GM12878 (cell line): ENCODE data around the gene EIF4H. TPM values are rescaled to one million over a fixed set of nuclear protein-coding genes. Genes with fewer than 3 reads are reported as not detected.

Experiments used
- ATAC-seq: fragments of 200-7000 bp; cut with Tn5 transposase; 3 replicates; pipeline ENCODE4 v1.9.1; 2020; ENCODE audit warnings: mild to moderate bottlenecking, moderate library complexity
- BruUV-seq: library from RNA; stranded (reverse); fragments of 400-500 nt; replicated peaks from 2 replicates; lab custom pipeline; 2021; lab: Mats Ljungman, UMichigan
- CTCF ChIA-PET: fragments of 300-600 bp; sonication (Branson Sonifier 250); formaldehyde crosslinking; extraction: SDS; loops from one replicate; lab custom pipeline; 2021; ENCODE audit warnings: inconsistent platforms; lab: Yijun Ruan, JAX
- POLR2A ChIA-PET: fragments of 350-600 bp; formaldehyde crosslinking; extraction: SDS; loops from one replicate; lab custom pipeline; 2021; ENCODE audit warnings: inconsistent platforms; lab: Charles Lee
- RAD21 ChIA-PET: fragments of 300-600 bp; sonication (Branson Sonifier 250); formaldehyde crosslinking; loops from one replicate; lab custom pipeline; 2023; ENCODE audit warnings: antibody characterized with exemption; ENCODE audit not compliant: unreplicated experiment; lab: Charles Lee
- SMC1A ChIA-PET: fragments of 300-600 bp; sonication (Branson Sonifier 250); formaldehyde crosslinking; loops from one replicate; lab custom pipeline; 2023; ENCODE audit not compliant: unreplicated experiment, uncharacterized antibody; lab: Charles Lee
- DNase-seq: peaks from one replicate; pipeline ENCODE4 v3.0.0-alpha.2; 2011; ENCODE audit warnings: low read depth, low spot score
- FAIRE-seq: peaks from 3 replicates; lab custom pipeline; 2011; peaks lifted over from hg19 to GRCh38; lab: Jason Lieb, UNC
- H2AFZ ChIP-seq: 2 replicates; pipeline ENCODE4 v1.6.0; 2011; ENCODE audit warnings: low read depth, low read length, control low read depth; ENCODE audit not compliant: control insufficient read depth
- H3K27ac ChIP-seq: 2 replicates; pipeline ENCODE4 v1.5.1; 2011; ENCODE audit warnings: control low read depth; ENCODE audit not compliant: control insufficient read depth, insufficient read depth
- H3K27me3 ChIP-seq, 2 experiments: replicated peaks in 1 of 2; 2 replicates each; pipeline versions ENCODE4 v1.6.0 to v1.6.1; 2011; ENCODE audit warnings: low read length in 1 of 2; ENCODE audit not compliant: control insufficient read depth in 2 of 2, insufficient read depth in 2 of 2
- H3K36me3 ChIP-seq, 2 experiments: 2 replicates each; pipeline ENCODE4 v1.5.1; 2011; ENCODE audit warnings: low read length in 1 of 2; ENCODE audit not compliant: control insufficient read depth in 2 of 2, insufficient read depth in 2 of 2
- H3K4me1 ChIP-seq: 2 replicates; pipeline ENCODE4 v1.6.1; 2011; ENCODE audit warnings: mild to moderate bottlenecking, low read length, moderate library complexity, mixed read lengths; ENCODE audit not compliant: control insufficient read depth, insufficient read depth
- H3K4me2 ChIP-seq: 2 replicates; pipeline ENCODE4 v1.6.0; 2011; ENCODE audit warnings: control low read depth; ENCODE audit not compliant: control insufficient read depth, insufficient read depth
- H3K4me3 ChIP-seq: fragments of 200-600 bp; sonication (generic); 2 replicates; pipeline ENCODE4 v1.5.1; 2016
- H3K79me2 ChIP-seq: 2 replicates; pipeline ENCODE4 v1.6.0; 2011; ENCODE audit warnings: low read length; ENCODE audit not compliant: control insufficient read depth, insufficient read depth
- H3K9ac ChIP-seq: 2 replicates; pipeline ENCODE4 v1.8.0; 2011; ENCODE audit warnings: low read length, control low read depth, mixed read lengths; ENCODE audit not compliant: control insufficient read depth, insufficient read depth
- H3K9me3 ChIP-seq: replicated peaks from 3 replicates; pipeline ENCODE4 v1.5.1; 2011; ENCODE audit warnings: mild to moderate bottlenecking, low read length; ENCODE audit not compliant: control insufficient read depth, insufficient read depth
- H4K20me1 ChIP-seq: 2 replicates; pipeline ENCODE4 v1.6.0; 2011; ENCODE audit not compliant: control insufficient read depth, insufficient read depth
- BHLHE40 ChIP-seq, 2 experiments: fragments of 450-650 bp in 1 of 2; IDR thresholded peaks; 2 replicates each; pipeline ENCODE4 v1.6.1; 2011 to 2017; ENCODE audit warnings: low read depth in 2 of 2, borderline replicate concordance in 1 of 2, improper control_type of control experiment in 1 of 2, low read length in 1 of 2, mild to moderate bottlenecking in 1 of 2
- CTCF ChIP-seq, 3 experiments: IDR thresholded peaks in 2 of 3; conservative IDR thresholded peaks in 1 of 3; 2 replicates each; pipeline ENCODE4 v1.5.1; 2011; ENCODE audit warnings: low read depth in 3 of 3, low read length in 3 of 3, mild to moderate bottlenecking in 3 of 3, control low read depth in 2 of 3, moderate library complexity in 2 of 3, inconsistent platforms in 1 of 3, mixed read lengths in 1 of 3; ENCODE audit not compliant: control insufficient read depth in 2 of 3, insufficient read depth in 1 of 3; ENCODE audit errors: extremely low read depth in 1 of 3
- GABPA ChIP-seq: IDR thresholded peaks from 2 replicates; pipeline ENCODE4 v1.6.1; 2014; ENCODE audit warnings: antibody characterized with exemption, low read depth, mild to moderate bottlenecking, inconsistent platforms
- IKZF2 ChIP-seq, 2 experiments: fragments of 450-650 bp; IDR thresholded peaks; 2 replicates each; pipeline ENCODE4 v1.6.1; 2017; ENCODE audit warnings: mild to moderate bottlenecking in 2 of 2, moderate library complexity in 2 of 2
- IRF5 ChIP-seq: fragments of 450-650 bp; IDR thresholded peaks from 2 replicates; pipeline ENCODE4 v1.6.1; 2017; ENCODE audit warnings: borderline replicate concordance
- KLF5 ChIP-seq: fragments of 450-650 bp; IDR thresholded peaks from 2 replicates; pipeline ENCODE4 v1.6.1; 2014; ENCODE audit warnings: mild to moderate bottlenecking; ENCODE audit not compliant: partially characterized antibody
- MAX ChIP-seq: IDR thresholded peaks from 2 replicates; pipeline ENCODE4 v1.6.1; 2012; ENCODE audit warnings: low read depth, low read length, improper control_type of control experiment
- POLR2AphosphoS2 ChIP-seq: IDR thresholded peaks from 2 replicates; pipeline ENCODE4 v1.6.1; 2011; ENCODE audit warnings: low read depth, mild to moderate bottlenecking, low read length, improper control_type of control experiment, moderate library complexity
- RAD21 ChIP-seq: IDR thresholded peaks from 2 replicates; pipeline ENCODE4 v1.6.1; 2011; ENCODE audit warnings: mild to moderate bottlenecking, low read depth, low read length, moderate library complexity; ENCODE audit not compliant: insufficient read depth
- RUNX3 ChIP-seq: IDR thresholded peaks from 2 replicates; pipeline ENCODE4 v1.6.1; 2012; ENCODE audit warnings: low read length, inconsistent platforms
- SMAD1 ChIP-seq: fragments of 450-650 bp; IDR thresholded peaks from 2 replicates; pipeline ENCODE4 v1.6.1; 2018; ENCODE audit warnings: mild to moderate bottlenecking, low read depth; ENCODE audit not compliant: partially characterized antibody
- SMC3 ChIP-seq: IDR thresholded peaks from 2 replicates; pipeline ENCODE4 v1.6.1; 2011; ENCODE audit warnings: low read length, improper control_type of control experiment, borderline replicate concordance
- YY1 ChIP-seq: IDR thresholded peaks from 2 replicates; pipeline ENCODE4 v1.6.1; 2011; ENCODE audit warnings: low read depth, mild to moderate bottlenecking, low read length
- ZNF384 ChIP-seq: IDR thresholded peaks from 2 replicates; pipeline ENCODE4 v1.6.1; 2012; ENCODE audit warnings: low read depth, mild to moderate bottlenecking, low read length, improper control_type of control experiment, borderline replicate concordance
- WGBS: methylation state at CpG from one replicate; pipeline ENCODE4 v1.1.6; 2016; ENCODE audit warnings: low lambda C conversion rate; ENCODE audit not compliant: insufficient replicate concordance, insufficient coverage; ENCODE audit errors: missing lambda C conversion rate; 5-methylcytosine and 5-hydroxymethylcytosine counted together
- in situ Hi-C: fragments of 300-500 bp; cut with MboI; formaldehyde crosslinking; loops from 9 replicates; pipeline ENCODE4 v1.14.3; 2018; ENCODE audit warnings: mixed read lengths
- intact Hi-C: fragments of 100-400 bp; cut with micrococcal nuclease; formaldehyde crosslinking; loops from one replicate; pipeline ENCODE4 v1.14.2; 2022; ENCODE audit not compliant: unreplicated experiment
- polyA plus RNA-seq, 11 experiments: library from polyadenylated mRNA; depleted of rRNA in 4 of 11; unstranded in 6 of 11; stranded (reverse) in 5 of 11; fragments of >200 nt; fragmentation: Nextera tagmentation in 4 of 11; fragmentation: Illumina TruSeq in 1 of 11; extraction: Ambion mirVana in 4 of 11; extraction: Trizol in 1 of 11; gene quantifications; 1 replicate in 1 of 11; 2 replicates in 10 of 11; pipeline versions ENCODE4 v1.2.1 to v1.2.3, GENCODE V29; 2011 to 2016; ENCODE audit warnings: inconsistent platforms in 2 of 11, missing spikeins in 2 of 11, low read depth in 1 of 11
- total RNA-seq, 4 experiments: library from RNA; depleted of rRNA in 3 of 4; stranded (reverse); fragments of >200 nt in 3 of 4; fragmentation: Illumina TruSeq in 1 of 4; extraction: Trizol in 1 of 4; gene quantifications; 2 replicates each; pipeline versions ENCODE4 v1.2.1 to v1.2.3, GENCODE V29; 2013 to 2021

Gene EIF4H
- total and polyA plus RNA-seq, 10 of the 15 experiments (the other 5 are each of a cell fraction or from before 2014, with no cell fraction given), result 9.9 to 443 (median 258) TPM

DNA sequence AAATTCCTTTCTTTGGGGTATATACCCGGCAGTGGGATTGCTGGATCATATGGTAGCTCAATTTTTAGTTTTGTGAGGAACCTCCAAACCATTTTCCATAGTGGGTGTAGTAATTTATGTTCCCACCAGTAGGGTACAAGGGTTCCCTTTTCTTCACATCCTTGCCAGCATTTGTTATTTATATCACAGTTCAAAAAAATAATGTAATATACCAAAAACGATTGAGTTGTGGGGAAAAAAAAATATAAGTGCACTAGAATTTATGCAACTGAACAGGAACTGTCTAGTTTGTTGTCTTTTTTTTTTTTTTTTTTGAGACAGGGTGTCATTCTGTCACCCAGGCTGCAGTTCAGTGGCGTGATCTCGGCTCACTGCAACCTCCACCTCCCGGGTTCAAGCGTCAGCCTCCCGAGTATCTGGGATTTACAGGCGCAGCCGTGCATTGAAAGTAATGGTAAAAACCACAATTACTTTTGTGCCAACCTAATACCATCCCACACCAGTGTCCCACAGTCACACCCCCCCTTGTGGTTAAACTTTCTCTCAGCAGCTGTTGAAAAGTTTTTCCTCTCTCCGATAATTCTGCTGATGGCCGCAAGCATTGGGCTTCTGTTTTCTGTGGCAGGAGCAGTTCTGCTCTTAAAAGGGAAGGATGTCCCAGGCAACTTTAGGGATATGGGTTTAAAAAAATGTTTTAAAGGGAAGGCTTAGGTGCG lies 28.8 kb downstream of the EIF4H start:
- Histone ChIP-seq H3K27ac (no peak overlapping the region), H3K9ac (no peak overlapping the region), H3K27me3 (no peaks in the 10 kb centered on the region), H3K36me3 (no peaks in the 10 kb centered on the region; a peak in 1 of 4 replicates), H2AFZ (no peak overlapping the region), H3K4me3 (no peak overlapping the region), H3K4me2 (no peak overlapping the region), H3K4me1 (peaks cover 33% of the 10 kb centered on the region), H3K9me3 (no peaks in the 10 kb centered on the region), H3K79me2 (no peaks in the 10 kb centered on the region), H4K20me1 (no peaks in the 10 kb centered on the region)
- ChIA-PET CTCF (interaction anchor here (0.6 to 11.9 kb wide), 10 partner anchors 12 to 210 kb away, joined by 3 to 190 read pairs (median 4); partner anchors contain the start of gene CLIP2), RAD21 (interaction anchor here (0.7 to 9.6 kb wide), 3 partner anchors 85 to 198 kb away, joined by 3 to 127 read pairs (median 3); no protein-coding TSS in a partner anchor), SMC1A (interaction anchor here (0.6 to 6.0 kb wide), 8 partner anchors 12 to 198 kb away, joined by 3 to 86 read pairs (median 4); no protein-coding TSS in a partner anchor), POLR2A (interaction anchor here (0.9 kb wide), 1 partner anchor 14 kb away, joined by 3 read pairs; no protein-coding TSS in a partner anchor)
- DNase-seq (no peak), FAIRE-seq (no peak), ATAC-seq (peak; percentile 17; the same call in 2 of the 3 replicates)
- intact Hi-C loops (loop anchor here (1.0 kb wide), 1 partner anchor 135 kb away; no protein-coding TSS in a partner anchor), in situ Hi-C loops (no loop called here)
- BruUV-seq, result no TSS peak
- TF ChIP-seq CTCF (IDR thresholded peaks at IDR 0.05 in 2 of 3, conservative IDR thresholded peaks at IDR 0.05 in 1 of 3; ENCODE audit: control insufficient read depth in 2 of 3, extremely low read depth in 1 of 3, insufficient read depth in 1 of 3, low read depth in 3 of 3, low read length in 3 of 3) (peak; percentile 38 to 53 (median 53); a peak in 4 of 6 replicates), MAX (no peak), YY1 (0 out of 2 replicates have a peak, but pooled peaks have one; percentile 35), RUNX3 (peak; percentile 71), SMC3 (peak; percentile 47; the same call in 1 of the 2 replicates), SMAD1 (no peak), BHLHE40 (IDR thresholded peaks at IDR 0.05; ENCODE audit: borderline replicate concordance in 1 of 2, low read depth in 2 of 2, low read length in 1 of 2) (no peak), IRF5 (no peak), ZNF384 (peak; percentile 19; the same call in 1 of the 2 replicates), GABPA (no peak), POLR2AphosphoS2 (no peak), RAD21 (peak; percentile 38), IKZF2 (IDR thresholded peaks at IDR 0.05) (peak; percentile 39 to 54; a peak in 1 of 4 replicates), KLF5 (no peak)
- 20% methylated on average over 10 of the region's 12 CpGs for WGBS
